Activated B cell treated with CpG ODN at 0.5 μM for 24 hours (primary cell): ENCODE results near the gene GLTP. TPM values are rescaled to one million over a fixed set of nuclear protein-coding genes. Genes with fewer than 3 reads are reported as not detected.

ENCODE experiments used
- ATAC-seq: fragments of 200-7000 bp; cut with Tn5 transposase; one replicate; pipeline ENCODE4 v1.10.0; 2021; ENCODE audit warnings: low read depth, mild to moderate bottlenecking, moderate library complexity
- CTCF ChIA-PET: fragments of 350-600 bp; sonication (Branson Sonifier 250); formaldehyde crosslinking; loops from one replicate; lab custom pipeline; 2021; ENCODE audit warnings: antibody characterized with exemption; lab: Charles Lee
- POLR2A ChIA-PET: fragments of 350-600 bp; sonication (Branson Sonifier 250); formaldehyde crosslinking; loops from one replicate; lab custom pipeline; 2021; ENCODE audit warnings: antibody characterized with exemption; lab: Charles Lee
- DNase-seq: peaks from one replicate; pipeline ENCODE4 v3.0.0; 2022
- H3K27ac Mint-ChIP-seq: one replicate; pipeline ENCODE4 v1.8.0; 2020; ENCODE audit warnings: mixed read lengths
- H3K27me3 Mint-ChIP-seq: one replicate; pipeline ENCODE4 v1.8.0; 2021; ENCODE audit warnings: mixed read lengths
- H3K36me3 Mint-ChIP-seq: one replicate; pipeline ENCODE4 v1.8.0; 2021; ENCODE audit warnings: low read depth, mixed read lengths
- H3K4me1 Mint-ChIP-seq: one replicate; pipeline ENCODE4 v1.8.0; 2021; ENCODE audit warnings: mixed read lengths
- H3K4me3 Mint-ChIP-seq: one replicate; pipeline ENCODE4 v1.8.0; 2020; ENCODE audit warnings: mild to moderate bottlenecking, mixed read lengths
- H3K9me3 Mint-ChIP-seq: one replicate; pipeline ENCODE4 v1.8.0; 2020; ENCODE audit warnings: mixed read lengths
- CTCF ChIP-seq: fragments of 200-600 bp; IDR thresholded peaks from one replicate; pipeline ENCODE4 v1.8.0; 2022; ENCODE audit warnings: antibody characterized with exemption, mild to moderate bottlenecking
- intact Hi-C: fragments of 100-400 bp; cut with micrococcal nuclease; formaldehyde crosslinking; loops from one replicate; pipeline ENCODE4 v1.15.1; 2024
- total RNA-seq: library from RNA; stranded (reverse); gene quantifications from 2 replicates; pipeline ENCODE4 v1.2.3, GENCODE V29; 2022

The GLTP gene
- total RNA-seq, 1 donor from 2014 or later = 26.5 TPM

GRCh38 chr12:109814600-109815150, 65.7 kb downstream of the GLTP start:
- Mint-ChIP-seq H3K27me3 (peaks cover 6% of the 10 kb centered on the region), H3K36me3 (no peaks in the 10 kb centered on the region), H3K27ac (no peak overlapping the region), H3K4me3 (no peak overlapping the region), H3K9me3 (no peaks in the 10 kb centered on the region), H3K4me1 (no peaks in the 10 kb centered on the region)
- POLR2A ChIA-PET = no interaction called here
- no peak for TF ChIP-seq CTCF
- ATAC-seq (no peak), DNase-seq (no peak)
- intact Hi-C loops = no loop called here
- CTCF ChIA-PET = no interaction called here

GRCh38 chr12:109813810-109814416, 66.4 kb downstream of the GLTP start:
- Mint-ChIP-seq H3K4me3 (no peak overlapping the region), H3K27ac (no peak overlapping the region), H3K4me1 (no peaks in the 10 kb centered on the region), H3K36me3 (no peaks in the 10 kb centered on the region), H3K9me3 (no peaks in the 10 kb centered on the region), H3K27me3 (peaks cover 6% of the 10 kb centered on the region)
- ChIA-PET CTCF (no interaction called here), POLR2A (no interaction called here)
- DNase-seq = no peak
- TF ChIP-seq CTCF = no peak
- ATAC-seq = no peak
- intact Hi-C loops = no loop called here

GRCh38 chr12:109811624-109811995, 68.7 kb downstream of the GLTP start:
- Mint-ChIP-seq H3K36me3 (no peaks in the 10 kb centered on the region), H3K4me1 (no peaks in the 10 kb centered on the region), H3K9me3 (no peaks in the 10 kb centered on the region), H3K4me3 (no peak overlapping the region), H3K27me3 (no peaks in the 10 kb centered on the region), H3K27ac (no peak overlapping the region)
- ChIA-PET POLR2A (no interaction called here), CTCF (no interaction called here)
- intact Hi-C loops = no loop called here
- DNase-seq (no peak), ATAC-seq (no peak)
- TF ChIP-seq CTCF = no peak

- no peaks in the 10 kb centered on the region for H3K4me1 Mint-ChIP-seq
- ChIA-PET POLR2A (no interaction called here), CTCF (no interaction called here)
- DNase-seq (no peak), ATAC-seq (no peak)
- H3K9me3 Mint-ChIP-seq = no peaks in the 10 kb centered on the region
- no peak overlapping the region for H3K27ac Mint-ChIP-seq
- no peaks in the 10 kb centered on the region for H3K36me3 Mint-ChIP-seq
- intact Hi-C loops = no loop called here
- no peaks in the 10 kb centered on the region for H3K27me3 Mint-ChIP-seq
- no peak overlapping the region for H3K4me3 Mint-ChIP-seq
- TF ChIP-seq CTCF = no peak
These were observed 69.3 kb downstream of the GLTP start for GRCh38 chr12:109810954-109811623.

GRCh38 chr12:109808876-109809646, 71.3 kb downstream of the GLTP start:
- H3K27me3 Mint-ChIP-seq = peaks cover 3% of the 10 kb centered on the region
- intact Hi-C loops = no loop called here
- TF ChIP-seq CTCF = no peak
- H3K4me1 Mint-ChIP-seq = peaks cover 2% of the 10 kb centered on the region
- no peak overlapping the region for H3K4me3 Mint-ChIP-seq
- H3K27ac Mint-ChIP-seq = no peak overlapping the region
- ChIA-PET CTCF (no interaction called here), POLR2A (no interaction called here)
- no peaks in the 10 kb centered on the region for H3K9me3 Mint-ChIP-seq
- ATAC-seq (no peak), DNase-seq (no peak)
- no peaks in the 10 kb centered on the region for H3K36me3 Mint-ChIP-seq
